ENCODE results near the gene DHRSX.

DNA sequence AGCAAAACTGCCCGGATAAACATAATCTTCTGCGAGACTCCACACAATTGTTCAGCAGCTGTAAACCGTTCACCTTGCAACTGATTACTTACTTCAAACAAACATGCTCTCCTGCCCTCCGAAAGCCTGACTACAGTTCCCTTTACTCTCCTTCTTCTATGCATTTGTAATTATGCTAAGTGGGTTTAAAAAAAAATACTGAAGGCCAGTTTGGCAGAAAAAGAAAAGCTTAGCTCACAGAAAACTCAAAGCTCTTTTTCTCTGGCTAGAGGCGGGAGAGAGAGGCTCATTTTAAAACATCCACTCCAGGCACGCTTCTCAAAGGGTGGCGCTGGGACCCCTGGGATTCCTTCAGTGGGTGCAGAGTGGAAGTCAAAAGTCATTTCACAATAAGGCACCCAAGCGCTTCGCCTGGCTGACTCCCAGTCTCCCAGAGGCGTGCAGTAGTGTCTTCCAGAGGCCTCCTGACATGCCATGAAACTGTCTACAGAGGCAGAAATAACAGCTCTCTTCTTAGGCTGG, 1.9 kb downstream of the DHRSX start:
- TF ChIP-seq, protein P1, sequence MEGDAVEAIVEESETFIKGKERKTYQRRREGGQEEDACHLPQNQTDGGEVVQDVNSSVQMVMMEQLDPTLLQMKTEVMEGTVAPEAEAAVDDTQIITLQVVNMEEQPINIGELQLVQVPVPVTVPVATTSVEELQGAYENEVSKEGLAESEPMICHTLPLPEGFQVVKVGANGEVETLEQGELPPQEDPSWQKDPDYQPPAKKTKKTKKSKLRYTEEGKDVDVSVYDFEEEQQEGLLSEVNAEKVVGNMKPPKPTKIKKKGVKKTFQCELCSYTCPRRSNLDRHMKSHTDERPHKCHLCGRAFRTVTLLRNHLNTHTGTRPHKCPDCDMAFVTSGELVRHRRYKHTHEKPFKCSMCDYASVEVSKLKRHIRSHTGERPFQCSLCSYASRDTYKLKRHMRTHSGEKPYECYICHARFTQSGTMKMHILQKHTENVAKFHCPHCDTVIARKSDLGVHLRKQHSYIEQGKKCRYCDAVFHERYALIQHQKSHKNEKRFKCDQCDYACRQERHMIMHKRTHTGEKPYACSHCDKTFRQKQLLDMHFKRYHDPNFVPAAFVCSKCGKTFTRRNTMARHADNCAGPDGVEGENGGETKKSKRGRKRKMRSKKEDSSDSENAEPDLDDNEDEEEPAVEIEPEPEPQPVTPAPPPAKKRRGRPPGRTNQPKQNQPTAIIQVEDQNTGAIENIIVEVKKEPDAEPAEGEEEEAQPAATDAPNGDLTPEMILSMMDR (IDR thresholded peaks at IDR 0.05) = no peak
- TF ChIP-seq EZH2 (IDR thresholded peaks at IDR 0.05; ENCODE audit: borderline replicate concordance, insufficient read depth, low read depth, low read length, poor library complexity, severe bottlenecking) = no peak
